Measurements from ENCODE around the gene RBBP9. TPM values are rescaled to one million over a fixed set of nuclear protein-coding genes. Genes with fewer than 3 reads are reported as not detected.
"Not testable (repeated sequence)": the region's sequence is repeated elsewhere in the genome, so short reads cannot be mapped to it uniquely, and the experiment has no call there.

RBBP9 gene
- total and polyA plus RNA-seq, 2 of the 4 experiments (the other 2 are of a cell fraction), result 4.8 to 31.4 TPM

- no peak overlapping the region for H3K56ac ChIP-seq (ENCODE audit: extremely low read depth, insufficient read depth, low read length)
- ATAC-seq (ENCODE audit: low read depth) (no peak), DNase-seq (no peak)
- no peaks in the 10 kb centered on the region for H3K27me3 ChIP-seq (ENCODE audit: control insufficient read depth, insufficient read depth, low read length)
- dilution Hi-C loops (cut with HindIII; ENCODE audit: low sequenced_read_pairs, unreplicated experiment) (no loop called here), in situ Hi-C loops (cut with MboI; ENCODE audit: low sequenced_read_pairs) (no loop called here), intact Hi-C loops (cut with micrococcal nuclease) (no loop called here)
- no peaks in the 10 kb centered on the region for H3K9me3 ChIP-seq (ENCODE audit: control insufficient read depth, insufficient read depth, low read length)
- H2BK120ac ChIP-seq (ENCODE audit: low read depth, low read length), result no peak overlapping the region
- 100% methylated on average over 1 of the region's 2 CpGs; no CpG with 5 or more reads in 1 of the 2 experiments for whole genome bisulfite sequencing, 2 experiments (ENCODE audit: extremely low coverage in 2 of 2, insufficient read length in 1 of 2)
- no peaks in the 10 kb centered on the region for H4K20me1 ChIP-seq (ENCODE audit: insufficient read depth, low read length)
- H4K5ac ChIP-seq (ENCODE audit: low read depth, low read length), result no peak overlapping the region
- no peak overlapping the region for H3K14ac ChIP-seq (replicated peaks; ENCODE audit: low read depth, low read length)
- H2BK5ac ChIP-seq (ENCODE audit: low read depth, low read length, poor library complexity, severe bottlenecking), result no peak overlapping the region
- POLR2A ChIA-PET (ENCODE audit: unreplicated experiment), result no interaction called here
- no peak overlapping the region for H2BK20ac ChIP-seq (ENCODE audit: low read depth, low read length)
- no peak overlapping the region for H3K27ac ChIP-seq (ENCODE audit: insufficient read depth, low read length)
- CTCF ChIA-PET, result no interaction called here
- no peak overlapping the region for H2AK9ac ChIP-seq (replicated peaks; ENCODE audit: low read depth, low read length, poor library complexity)
- H3K4ac ChIP-seq (ENCODE audit: low read depth, low read length), result no peak overlapping the region
- no peak overlapping the region for H3K4me3 ChIP-seq (ENCODE audit: insufficient read depth, low read depth, low read length)
- H2AFZ ChIP-seq (replicated peaks; ENCODE audit: low read length, poor library complexity), result no peak overlapping the region
- no peak overlapping the region for H3K4me2 ChIP-seq (ENCODE audit: low read depth, low read length)
- BruUV-seq (replicated peaks), result no TSS peak
- H2AK5ac ChIP-seq (ENCODE audit: low read depth, low read length), result peak overlapping the region; percentile 28; the same call in 1 of the 2 replicates
- H3K23ac ChIP-seq (ENCODE audit: low read depth, low read length), result 0 out of 2 replicates have a peak overlapping the region, but pooled peaks have one; percentile 49
- H3K9me1 ChIP-seq (ENCODE audit: insufficient read depth, low read length), result peaks cover 5% of the 10 kb centered on the region
- no peak overlapping the region for H4K8ac ChIP-seq (ENCODE audit: low read depth in 2 of 2, low read length in 2 of 2)
- TF ChIP-seq RAD21 (IDR thresholded peaks at IDR 0.05; ENCODE audit: low read length) (no peak), RFX5 (IDR thresholded peaks at IDR 0.05; ENCODE audit: low read depth, low read length) (no peak), CTCF (conservative IDR thresholded peaks at IDR 0.05; ENCODE audit: low read depth, low read length) (no peak), RCOR1 (IDR thresholded peaks at IDR 0.05; ENCODE audit: insufficient replicate concordance, low read length) (no peak), BHLHE40 (IDR thresholded peaks at IDR 0.05; ENCODE audit: low read depth, low read length) (no peak), MXI1 (IDR thresholded peaks at IDR 0.05; ENCODE audit: borderline replicate concordance, low read depth, low read length) (no peak)
- no peak overlapping the region for H3K18ac ChIP-seq (ENCODE audit: low read depth, low read length)
- peak overlapping the region; percentile 84; the same call in 1 of the 3 replicates for H2BK15ac ChIP-seq (ENCODE audit: low read depth, low read length)
- H3K4me1 ChIP-seq (ENCODE audit: control insufficient read depth, insufficient read depth, low read length), result peaks cover 2% of the 10 kb centered on the region
- no peak overlapping the region for H3K9ac ChIP-seq (ENCODE audit: low read depth, low read length)
- peaks cover 5 to 13% of the 10 kb centered on the region in 2 experiments; a peak in 3 of 4 replicates for H3K79me1 ChIP-seq (ENCODE audit: low read depth in 1 of 2, low read length in 2 of 2)
- H3K36me3 ChIP-seq (ENCODE audit: control insufficient read depth, insufficient read depth, low read length), result peaks cover 27% of the 10 kb centered on the region
- peak overlapping the region; percentile 26; the same call in 1 of the 2 replicates for H4K91ac ChIP-seq (ENCODE audit: insufficient read depth, low read depth, low read length)
These were observed 26.0 kb upstream of the RBBP9 start for GRCh38 chr20:18523066-18523465.

- H2BK5ac ChIP-seq (ENCODE audit: low read depth, low read length, poor library complexity, severe bottlenecking); H3K14ac ChIP-seq (replicated peaks; ENCODE audit: low read depth, low read length); ATAC-seq (ENCODE audit: low read depth); H3K9me1 ChIP-seq (ENCODE audit: insufficient read depth, low read length); in situ Hi-C loops (cut with MboI; ENCODE audit: low sequenced_read_pairs); intact Hi-C loops (cut with micrococcal nuclease); CTCF ChIA-PET; H4K20me1 ChIP-seq (ENCODE audit: insufficient read depth, low read length); H2BK15ac ChIP-seq (ENCODE audit: low read depth, low read length); H3K27me3 ChIP-seq (ENCODE audit: control insufficient read depth, insufficient read depth, low read length); DNase-seq; H2AK9ac ChIP-seq (replicated peaks; ENCODE audit: low read depth, low read length, poor library complexity); BruUV-seq (replicated peaks); H4K5ac ChIP-seq (ENCODE audit: low read depth, low read length); H3K23ac ChIP-seq (ENCODE audit: low read depth, low read length); H3K27ac ChIP-seq (ENCODE audit: insufficient read depth, low read length); H3K4me1 ChIP-seq (ENCODE audit: control insufficient read depth, insufficient read depth, low read length); H3K18ac ChIP-seq (ENCODE audit: low read depth, low read length); H4K8ac ChIP-seq (ENCODE audit: low read depth in 2 of 2, low read length in 2 of 2); H3K4me2 ChIP-seq (ENCODE audit: low read depth, low read length); H2AK5ac ChIP-seq (ENCODE audit: low read depth, low read length); H2BK20ac ChIP-seq (ENCODE audit: low read depth, low read length); H3K4me3 ChIP-seq (ENCODE audit: insufficient read depth, low read depth, low read length); H4K91ac ChIP-seq (ENCODE audit: insufficient read depth, low read depth, low read length); H2BK120ac ChIP-seq (ENCODE audit: low read depth, low read length); dilution Hi-C loops (cut with HindIII; ENCODE audit: low sequenced_read_pairs, unreplicated experiment); H3K4ac ChIP-seq (ENCODE audit: low read depth, low read length); H2AFZ ChIP-seq (replicated peaks; ENCODE audit: low read length, poor library complexity); H3K9me3 ChIP-seq (ENCODE audit: control insufficient read depth, insufficient read depth, low read length); H3K9ac ChIP-seq (ENCODE audit: low read depth, low read length); H3K56ac ChIP-seq (ENCODE audit: extremely low read depth, insufficient read depth, low read length); POLR2A ChIA-PET (ENCODE audit: unreplicated experiment): not testable (repeated sequence)
- H3K36me3 ChIP-seq (ENCODE audit: control insufficient read depth, insufficient read depth, low read length), result peaks cover 19% of the 10 kb centered on the region
- WGBS, 2 experiments (ENCODE audit: extremely low coverage in 2 of 2, insufficient read length in 1 of 2), result 80% methylated on average over 1 of the region's 9 CpGs; no CpG with 5 or more reads in 1 of the 2 experiments
- peaks cover 6 to 13% of the 10 kb centered on the region in 2 experiments; a peak in 3 of 4 replicates for H3K79me1 ChIP-seq (ENCODE audit: low read depth in 1 of 2, low read length in 2 of 2)
These were observed 25.0 kb upstream of the RBBP9 start for GRCh38 chr20:18522066-18522465.
